Suprapubic skin (tissue), 4 donors: Measurements from ENCODE around the gene CA14.

Source experiments
- POLR2A ChIP-seq, 2 donors: fragments of 450-650 bp; IDR thresholded peaks; one replicate each; pipeline ENCODE4 v1.6.1; 2017; ENCODE audit warnings: antibody characterized with exemption in 2 of 2, mild to moderate bottlenecking in 2 of 2, moderate library complexity in 2 of 2
- POLR2AphosphoS5 ChIP-seq, 3 donors: sonication (generic); formaldehyde crosslinking; IDR thresholded peaks; one replicate each; pipeline ENCODE4 v1.6.1; 2017; ENCODE audit warnings: antibody characterized with exemption in 3 of 3
- TF ChIP-seq, protein P1 (sequence below), 2 donors: fragments of 200-600 bp in 1 of 2; fragments of 450-650 bp in 1 of 2; sonication (generic) in 1 of 2; IDR thresholded peaks; one replicate each; pipeline ENCODE4 v1.5.1; 2016 to 2019; ENCODE audit warnings: antibody characterized with exemption in 2 of 2, mild to moderate bottlenecking in 1 of 2, moderate library complexity in 1 of 2

- TF ChIP-seq POLR2A (IDR thresholded peaks at IDR 0.05) (peak in 1 of 2 donors; percentile 17), POLR2AphosphoS5 (IDR thresholded peaks at IDR 0.05) (peak in 2 of 3 donors; percentile 88 to 95)
- TF ChIP-seq, protein P1, sequence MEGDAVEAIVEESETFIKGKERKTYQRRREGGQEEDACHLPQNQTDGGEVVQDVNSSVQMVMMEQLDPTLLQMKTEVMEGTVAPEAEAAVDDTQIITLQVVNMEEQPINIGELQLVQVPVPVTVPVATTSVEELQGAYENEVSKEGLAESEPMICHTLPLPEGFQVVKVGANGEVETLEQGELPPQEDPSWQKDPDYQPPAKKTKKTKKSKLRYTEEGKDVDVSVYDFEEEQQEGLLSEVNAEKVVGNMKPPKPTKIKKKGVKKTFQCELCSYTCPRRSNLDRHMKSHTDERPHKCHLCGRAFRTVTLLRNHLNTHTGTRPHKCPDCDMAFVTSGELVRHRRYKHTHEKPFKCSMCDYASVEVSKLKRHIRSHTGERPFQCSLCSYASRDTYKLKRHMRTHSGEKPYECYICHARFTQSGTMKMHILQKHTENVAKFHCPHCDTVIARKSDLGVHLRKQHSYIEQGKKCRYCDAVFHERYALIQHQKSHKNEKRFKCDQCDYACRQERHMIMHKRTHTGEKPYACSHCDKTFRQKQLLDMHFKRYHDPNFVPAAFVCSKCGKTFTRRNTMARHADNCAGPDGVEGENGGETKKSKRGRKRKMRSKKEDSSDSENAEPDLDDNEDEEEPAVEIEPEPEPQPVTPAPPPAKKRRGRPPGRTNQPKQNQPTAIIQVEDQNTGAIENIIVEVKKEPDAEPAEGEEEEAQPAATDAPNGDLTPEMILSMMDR (IDR thresholded peaks at IDR 0.05), result no peak
These were observed 11.3 kb downstream of the CA14 start, which contains the start of gene APH1A for GRCh38 chr1:150268705-150269403.
